ENCODE results near the gene ST8SIA1. TPM values are rescaled to one million over a fixed set of nuclear protein-coding genes. Genes with fewer than 3 reads are reported as not detected.

The ST8SIA1 gene
- total RNA-seq, 1 experiment from 2014 or later: not detected

DNA sequence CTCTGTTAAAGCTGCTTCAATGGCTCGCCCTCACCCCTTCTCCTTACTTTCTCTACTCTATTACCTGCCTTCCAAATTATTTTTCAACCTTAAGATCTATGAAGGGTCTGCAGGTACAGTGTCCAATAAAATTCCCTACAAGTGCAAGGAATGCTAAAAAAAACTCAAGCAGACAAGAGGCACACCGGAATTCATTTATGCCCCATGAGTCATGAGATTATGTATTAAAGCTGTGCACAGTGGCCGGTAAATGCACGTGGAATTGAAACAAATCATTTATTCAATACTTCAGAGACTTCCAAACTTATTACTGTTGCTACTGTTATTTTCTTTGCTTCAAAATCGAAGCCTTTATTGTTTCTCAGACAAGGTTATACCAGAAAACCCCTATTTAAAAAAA, 68.4 kb downstream of the ST8SIA1 start:
- no peaks in the 10 kb centered on the region for H3K79me1 ChIP-seq (ENCODE audit: insufficient read depth, low read depth, low read length, poor library complexity, severe bottlenecking)
- H3K56ac ChIP-seq (ENCODE audit: insufficient read length, low read depth, low read length): no peak overlapping the region
- no peak overlapping the region for H3K4ac ChIP-seq (ENCODE audit: low read depth, low read length)
- no peak overlapping the region for H3T11ph ChIP-seq (ENCODE audit: low read length)
- Mint-ChIP-seq H3K36me3 (ENCODE audit: insufficient read depth in 1 of 3, low read depth in 3 of 3) (no peaks in the 10 kb centered on the region), H3K4me3 (no peak overlapping the region), H3K27me3 (ENCODE audit: low read depth) (no peaks in the 10 kb centered on the region), H3K27ac (no peak overlapping the region), H3K9me3 (no peaks in the 10 kb centered on the region), H3K4me1 (peaks cover 7 to 15% of the 10 kb centered on the region in 2 experiments)
- no peak for DNase-seq
- no peaks in the 10 kb centered on the region; the same call in 1 of the 2 replicates for H3K4me1 ChIP-seq (ENCODE audit: insufficient read depth, low read length)
- H2BK12ac ChIP-seq (ENCODE audit: insufficient read length, low read depth, low read length): no peak overlapping the region
- H2AK5ac ChIP-seq (ENCODE audit: insufficient read length, low read length): no peak overlapping the region
- H3K4me2 ChIP-seq (ENCODE audit: insufficient read depth, insufficient read length, low read length): no peak overlapping the region
- H3K23me2 ChIP-seq (ENCODE audit: insufficient read length, low read depth, low read length, poor library complexity, severe bottlenecking): no peaks in the 10 kb centered on the region
- no peak overlapping the region for H4K8ac ChIP-seq (replicated peaks; ENCODE audit: insufficient read length, low read depth, low read length)
- H2BK120ac ChIP-seq (ENCODE audit: low read depth, low read length, poor library complexity, severe bottlenecking): no peak overlapping the region
- H3K79me2 ChIP-seq (ENCODE audit: insufficient read depth, low read length): no peaks in the 10 kb centered on the region
- H4K5ac ChIP-seq (ENCODE audit: insufficient read length, low read depth, low read length): no peak overlapping the region
- H3K27ac ChIP-seq (ENCODE audit: insufficient read length, low read depth, low read length): no peak overlapping the region
- H3K9me3 ChIP-seq (ENCODE audit: control insufficient read depth, low read depth, low read length): no peaks in the 10 kb centered on the region
- H3K27me3 ChIP-seq (ENCODE audit: insufficient read depth, low read length): no peaks in the 10 kb centered on the region
- H2BK5ac ChIP-seq (ENCODE audit: insufficient read length, low read length): no peak overlapping the region
- H3K18ac ChIP-seq (ENCODE audit: insufficient read length, low read depth, low read length): no peak overlapping the region
- no peak overlapping the region for H3K14ac ChIP-seq (ENCODE audit: insufficient read depth, low read length)
- H3K9ac ChIP-seq (ENCODE audit: extremely low read depth, insufficient read length, low read length): no peak overlapping the region
- H2BK20ac ChIP-seq (ENCODE audit: low read depth, low read length, poor library complexity, severe bottlenecking): no peak overlapping the region
- no peak overlapping the region for H4K91ac ChIP-seq (ENCODE audit: insufficient read length, low read depth, low read length)
- no peak overlapping the region for H3K23ac ChIP-seq (ENCODE audit: insufficient read length, low read depth, low read length)
- no CpG with 5 or more reads among the region's 5 CpGs for WGBS (ENCODE audit: extremely low coverage, insufficient read length, low lambda C conversion rate)
- no peaks in the 10 kb centered on the region for H4K20me1 ChIP-seq (ENCODE audit: control insufficient read depth, insufficient read depth, insufficient read length)
- TF ChIP-seq, protein P1, sequence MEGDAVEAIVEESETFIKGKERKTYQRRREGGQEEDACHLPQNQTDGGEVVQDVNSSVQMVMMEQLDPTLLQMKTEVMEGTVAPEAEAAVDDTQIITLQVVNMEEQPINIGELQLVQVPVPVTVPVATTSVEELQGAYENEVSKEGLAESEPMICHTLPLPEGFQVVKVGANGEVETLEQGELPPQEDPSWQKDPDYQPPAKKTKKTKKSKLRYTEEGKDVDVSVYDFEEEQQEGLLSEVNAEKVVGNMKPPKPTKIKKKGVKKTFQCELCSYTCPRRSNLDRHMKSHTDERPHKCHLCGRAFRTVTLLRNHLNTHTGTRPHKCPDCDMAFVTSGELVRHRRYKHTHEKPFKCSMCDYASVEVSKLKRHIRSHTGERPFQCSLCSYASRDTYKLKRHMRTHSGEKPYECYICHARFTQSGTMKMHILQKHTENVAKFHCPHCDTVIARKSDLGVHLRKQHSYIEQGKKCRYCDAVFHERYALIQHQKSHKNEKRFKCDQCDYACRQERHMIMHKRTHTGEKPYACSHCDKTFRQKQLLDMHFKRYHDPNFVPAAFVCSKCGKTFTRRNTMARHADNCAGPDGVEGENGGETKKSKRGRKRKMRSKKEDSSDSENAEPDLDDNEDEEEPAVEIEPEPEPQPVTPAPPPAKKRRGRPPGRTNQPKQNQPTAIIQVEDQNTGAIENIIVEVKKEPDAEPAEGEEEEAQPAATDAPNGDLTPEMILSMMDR (conservative IDR thresholded peaks at IDR 0.05): no peak
- H2BK15ac ChIP-seq (ENCODE audit: low read depth, low read length): no peak overlapping the region
- no peak overlapping the region for H2AFZ ChIP-seq (ENCODE audit: low read length)
